Left colon (tissue), 2 donors: ENCODE measurements around the gene ZC3HAV1L. TPM values are rescaled to one million over a fixed set of nuclear protein-coding genes. Genes with fewer than 3 reads are reported as not detected.
A peak's percentile ranks its signal among the peaks of the same experiment; 100 is the strongest.
"Not testable (repeated sequence)": the region's sequence is repeated elsewhere in the genome, so short reads cannot be mapped to it uniquely, and the experiment has no call there.

ENCODE experiments used
- ATAC-seq: fragments of 200-7000 bp; cut with Tn5 transposase; one replicate; pipeline ENCODE4 v1.9.1; 2020; ENCODE audit warnings: mild to moderate bottlenecking, moderate library complexity
- DNase-seq, 2 donors: peaks; one replicate each; pipeline ENCODE4 v3.0.0-alpha.2; 2020
- intact Hi-C, 2 donors: fragments of 100-400 bp; cut with DNase I in 1 of 2; cut with micrococcal nuclease in 1 of 2; formaldehyde crosslinking; loops; one replicate each; pipeline versions ENCODE4 v1.11.2 to v1.14.0; 2022; cut with DNase I, micrococcal nuclease
- total RNA-seq, 2 donors: library from RNA; stranded (reverse); fragmentation: NEBNext Ultra II Directional; extraction: Animal tissue kit (Norgen Biotek cat#: 25700); gene quantifications; one replicate each; pipeline ENCODE4 v1.2.1, GENCODE V29; 2021
- donor health status: DM: no; HTN: no; CAD: no.
- donor health status: DM: yes; HTN: yes; CAD: no.

Gene ZC3HAV1L
- total RNA-seq, 2 donors from 2014 or later = 6.3 to 7.0 TPM

DNA sequence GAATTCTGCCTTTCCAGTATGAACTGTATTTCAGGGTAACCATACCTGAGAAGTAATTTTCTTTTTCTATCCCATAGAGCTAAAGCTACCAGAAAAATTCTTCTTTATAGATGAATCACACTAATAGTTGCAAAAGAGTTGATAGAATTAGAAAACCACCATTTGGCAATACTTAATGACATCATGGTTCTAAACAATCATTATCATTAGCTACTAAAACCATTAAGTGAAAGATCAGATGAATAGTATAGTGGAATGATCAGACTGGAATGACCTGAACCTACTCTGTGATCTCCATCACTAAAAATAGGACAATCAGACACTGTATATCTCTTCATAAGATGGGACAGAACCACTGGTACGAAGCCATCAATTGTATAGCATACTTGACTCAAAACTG, 19.8 kb upstream of the ZC3HAV1L start:
- DNase-seq = no peak
- no peak for ATAC-seq
- intact Hi-C loops = no loop called here

- intact Hi-C loops, ATAC-seq, DNase-seq: not testable (repeated sequence)
Observed at GRCh38 chr7:139054656-139055055, 18.8 kb upstream of the ZC3HAV1L start.

- DNase-seq (no peak), ATAC-seq (no peak)
- intact Hi-C loops = no loop called here
Observed at GRCh38 chr7:139054101-139054500, 18.3 kb upstream of the ZC3HAV1L start.

DNA sequence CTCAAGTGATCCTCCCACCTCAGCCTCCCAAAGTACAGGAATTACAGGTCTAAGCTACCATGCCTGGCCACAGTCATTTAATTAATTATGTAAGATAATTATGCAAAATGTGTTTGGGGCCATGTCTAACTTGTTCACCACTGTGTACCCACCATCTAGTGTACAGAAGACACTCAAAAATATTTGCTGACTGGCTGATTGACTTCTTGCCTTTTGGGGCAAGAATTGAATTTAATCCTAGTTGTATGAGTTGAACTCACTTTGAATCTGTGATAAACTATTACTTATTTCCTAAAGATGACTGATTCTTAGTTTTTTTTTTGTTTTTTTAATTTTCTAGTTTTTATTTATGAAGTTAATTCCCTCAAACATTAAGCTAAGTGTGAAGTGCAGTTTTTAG, 15.8 kb upstream of the ZC3HAV1L start:
- ATAC-seq (no peak), DNase-seq (no peak)
- intact Hi-C loops = no loop called here

GRCh38 chr7:139049936-139050335, 14.1 kb upstream of the ZC3HAV1L start:
- DNase-seq (no peak), ATAC-seq (no peak)
- intact Hi-C loops = no loop called here

GRCh38 chr7:139049111-139049510, 13.3 kb upstream of the ZC3HAV1L start:
- DNase-seq = no peak
- no peak for ATAC-seq
- intact Hi-C loops = no loop called here

DNA sequence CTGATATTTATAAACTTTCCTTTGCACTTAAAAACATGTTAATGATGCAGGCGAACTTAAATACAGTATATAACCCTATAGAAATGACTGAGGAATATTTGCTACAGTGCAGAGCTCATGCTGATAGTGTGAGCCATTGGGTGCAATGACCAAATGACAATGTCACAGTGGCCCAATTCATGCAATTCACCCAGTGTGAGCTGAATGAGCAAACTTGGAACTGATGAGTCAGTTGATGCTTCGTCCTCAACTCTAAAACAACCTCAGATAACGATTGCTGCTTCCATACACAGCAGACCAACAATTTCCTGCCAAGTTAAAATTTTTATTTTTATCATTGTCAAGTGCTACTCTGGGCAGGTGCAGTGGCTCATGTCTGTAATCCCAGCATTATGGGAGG, 12.1 kb upstream of the ZC3HAV1L start:
- intact Hi-C loops = no loop called here
- ATAC-seq (no peak), DNase-seq (no peak)

GRCh38 chr7:139046143-139046542, 10.3 kb upstream of the ZC3HAV1L start:
- ATAC-seq (no peak), DNase-seq (no peak)
- intact Hi-C loops = no loop called here

GRCh38 chr7:139044813-139045794, 9.3 kb upstream of the ZC3HAV1L start:
- no peak for ATAC-seq
- DNase-seq = no peak

GRCh38 chr7:139043823-139044812, 8.3 kb upstream of the ZC3HAV1L start:
- DNase-seq (peak in 1 of 2 donors; percentile 32), ATAC-seq (no peak)
- intact Hi-C loops = no loop called here

More at GRCh38 chr7:139044813-139045794, 9.3 kb upstream of the ZC3HAV1L start:
- intact Hi-C loops = no loop called here

- intact Hi-C loops = no loop called here
- ATAC-seq (peak; percentile 85), DNase-seq (no peak)
Observed at GRCh38 chr7:139041378-139042085, 5.7 kb upstream of the ZC3HAV1L start.

- ATAC-seq (no peak), DNase-seq (no peak)
- intact Hi-C loops = no loop called here
Observed at GRCh38 chr7:139038691-139039090, 2.8 kb upstream of the ZC3HAV1L start.

GRCh38 chr7:139036901-139037300, 1.1 kb upstream of the ZC3HAV1L start:
- DNase-seq (no peak), ATAC-seq (no peak)
- intact Hi-C loops = no loop called here

- intact Hi-C loops = no loop called here
- DNase-seq (peak; percentile 49 to 52), ATAC-seq (peak; percentile 56)
Observed at GRCh38 chr7:139034855-139035585, 822 bp downstream of the ZC3HAV1L start.

GRCh38 chr7:139034336-139034735, 1.5 kb downstream of the ZC3HAV1L start:
- intact Hi-C loops = no loop called here
- ATAC-seq (no peak), DNase-seq (no peak)

DNA sequence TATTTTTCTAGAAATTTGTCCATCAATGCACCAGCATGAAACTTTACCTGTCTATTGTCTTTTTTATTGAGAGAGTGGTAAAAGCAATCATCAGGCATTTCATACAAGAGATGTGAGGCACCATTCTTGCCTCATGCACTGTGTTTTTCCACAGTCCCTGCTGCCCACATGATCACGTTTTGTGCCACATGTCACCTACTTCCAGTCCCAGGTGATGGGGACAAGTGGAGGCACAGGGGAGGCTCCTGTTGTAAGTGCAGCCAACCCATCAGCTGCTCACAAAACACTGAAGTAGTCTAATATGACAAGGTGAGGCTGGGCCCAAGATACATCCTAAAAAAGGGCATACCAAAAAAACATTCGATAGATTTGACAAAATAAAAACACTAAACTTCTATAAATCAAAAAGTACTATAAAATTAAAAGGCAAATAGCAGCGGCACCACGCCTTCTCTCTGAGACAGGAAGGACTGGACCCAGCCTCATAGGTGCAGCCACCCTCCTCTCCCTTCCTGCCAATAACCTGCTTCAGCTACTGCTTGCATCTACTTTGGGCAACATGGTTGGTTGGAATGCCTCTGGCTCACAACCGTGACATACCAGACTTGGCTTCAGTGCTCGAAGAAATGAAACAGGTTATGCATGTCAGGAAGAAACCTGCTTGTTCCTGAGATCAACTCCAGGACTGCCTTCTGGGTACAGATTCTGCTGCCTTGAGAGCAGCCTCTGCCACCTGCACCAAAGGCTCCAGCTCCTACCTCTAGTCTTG, 2.3 kb downstream of the ZC3HAV1L start:
- no peak for DNase-seq
- intact Hi-C loops = no loop called here
- ATAC-seq = no peak

GRCh38 chr7:139032473-139032872, 3.4 kb downstream of the ZC3HAV1L start:
- no peak for DNase-seq
- intact Hi-C loops = no loop called here
- no peak for ATAC-seq
